Heart left ventricle (tissue), 13 donors: ENCODE measurements around the gene COL4A5.

Experiments
- POLR2A ChIP-seq, 2 donors: fragments of 450-650 bp; IDR thresholded peaks; one replicate each; pipeline ENCODE4 v1.6.1; 2017; ENCODE audit warnings: antibody characterized with exemption in 2 of 2, mild to moderate bottlenecking in 2 of 2, moderate library complexity in 2 of 2
- TF ChIP-seq, protein P1 (sequence below), 12 donors: fragments of 200-600 bp; sonication (generic) in 4 of 12; IDR thresholded peaks; one replicate each; pipeline versions ENCODE4 v1.5.0 to v1.8.0; 2018 to 2022; ENCODE audit warnings: antibody characterized with exemption in 12 of 12, mild to moderate bottlenecking in 5 of 12
- donor health status: ischemic (EF 13 %, LVEDD 7.1; RV severe dilation, severe dysfunction).
- donor health status: DM: no; HTN: yes; CAD: no.
- donor health status: DM: no; HTN: no; CAD: no.
- donor health status: ischemic (EF 25% LVEDD 6.9; RV normal size, moderate dysfunction).
- donor health status: ischemic (EF 25% LVEDD 5.7; RV mildly dilated, moderate dysfunction).
- donor health status: ischemic (EF 35%, LVEDD 5.7; RV mildly dilated, moderate dysfunction).
- donor health status: nonischemic (EF 11% LVEDD 7.7; RV severe dilation, severe dysfunction).
- donor health status: DM: yes; HTN: yes; CAD: no.
- donor health status: PGD.
- donor health status: ischemic (EF 29% LVEDD 5.4; RV normal size, mild dysfunction).
- donor health status: nonischemic (EF 23%, LVEDD 6.1; RV moderate dilation, normal function).

DNA sequence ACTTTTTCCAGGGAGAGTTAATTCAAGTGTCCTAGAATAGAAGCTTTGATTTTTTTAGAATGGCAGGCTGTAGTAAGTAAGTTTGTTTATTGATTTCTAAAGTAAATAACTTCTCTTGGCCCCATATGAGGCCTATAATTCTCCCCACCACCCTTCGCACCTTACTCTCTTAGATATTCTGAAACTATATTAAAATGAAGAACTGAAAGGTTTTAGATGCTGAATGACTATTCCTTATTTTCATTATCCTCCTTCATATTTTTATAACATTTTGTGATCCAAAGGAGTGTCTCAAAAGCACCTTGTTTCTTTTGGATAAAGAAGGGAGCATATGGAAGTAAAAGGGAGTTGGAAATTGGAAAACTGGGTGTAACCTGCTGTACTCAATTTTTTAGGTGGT, 226.5 kb downstream of the COL4A5 start:
- TF ChIP-seq, protein P1, sequence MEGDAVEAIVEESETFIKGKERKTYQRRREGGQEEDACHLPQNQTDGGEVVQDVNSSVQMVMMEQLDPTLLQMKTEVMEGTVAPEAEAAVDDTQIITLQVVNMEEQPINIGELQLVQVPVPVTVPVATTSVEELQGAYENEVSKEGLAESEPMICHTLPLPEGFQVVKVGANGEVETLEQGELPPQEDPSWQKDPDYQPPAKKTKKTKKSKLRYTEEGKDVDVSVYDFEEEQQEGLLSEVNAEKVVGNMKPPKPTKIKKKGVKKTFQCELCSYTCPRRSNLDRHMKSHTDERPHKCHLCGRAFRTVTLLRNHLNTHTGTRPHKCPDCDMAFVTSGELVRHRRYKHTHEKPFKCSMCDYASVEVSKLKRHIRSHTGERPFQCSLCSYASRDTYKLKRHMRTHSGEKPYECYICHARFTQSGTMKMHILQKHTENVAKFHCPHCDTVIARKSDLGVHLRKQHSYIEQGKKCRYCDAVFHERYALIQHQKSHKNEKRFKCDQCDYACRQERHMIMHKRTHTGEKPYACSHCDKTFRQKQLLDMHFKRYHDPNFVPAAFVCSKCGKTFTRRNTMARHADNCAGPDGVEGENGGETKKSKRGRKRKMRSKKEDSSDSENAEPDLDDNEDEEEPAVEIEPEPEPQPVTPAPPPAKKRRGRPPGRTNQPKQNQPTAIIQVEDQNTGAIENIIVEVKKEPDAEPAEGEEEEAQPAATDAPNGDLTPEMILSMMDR (IDR thresholded peaks at IDR 0.05): no peak
- TF ChIP-seq POLR2A (IDR thresholded peaks at IDR 0.05): no peak
